ENCODE results near the gene CORO7. TPM values are rescaled to one million over a fixed set of nuclear protein-coding genes. Genes with fewer than 3 reads are reported as not detected.

Gene CORO7
- total RNA-seq, 1 experiment from 2014 or later: 42.1 TPM

GRCh38 chr16:4373356-4373908 lies 43.0 kb downstream of the CORO7 start:
- DNase-seq: no peak
- ChIA-PET CTCF (interaction anchor here (0.5 to 1.2 kb wide), 7 partner anchors 14 to 85 kb away, joined by 3 to 18 read pairs (median 4); no protein-coding TSS in a partner anchor), POLR2A (ENCODE audit: unreplicated experiment) (interaction anchor here (0.5 to 2.9 kb wide), 7 partner anchors 15 to 737 kb away, joined by 4 to 22 read pairs (median 5); no protein-coding TSS in a partner anchor)
- Histone ChIP-seq H3K27ac (peak overlapping the region; percentile 62), H3K27me3 (ENCODE audit: insufficient read depth, low read depth) (no peaks in the 10 kb centered on the region), H3K9me3 (ENCODE audit: insufficient read depth, low read depth) (no peaks in the 10 kb centered on the region), H3K4me2 (peak overlapping the region; percentile 97), H2AFZ (no peak overlapping the region), H3K79me2 (ENCODE audit: low read depth) (peaks cover 23% of the 10 kb centered on the region), H3K4me3 (peak overlapping the region; percentile 61; the same call in 1 of the 2 replicates), H3K4me1 (replicated peaks; ENCODE audit: insufficient read depth) (peaks cover 77% of the 10 kb centered on the region), H3F3A (ENCODE audit: insufficient read depth, low read depth) (peaks cover 42% of the 10 kb centered on the region), H3K36me3 (ENCODE audit: low read depth) (no peaks in the 10 kb centered on the region), H3K9me2 (ENCODE audit: insufficient read depth) (no peaks in the 10 kb centered on the region), H4K20me1 (ENCODE audit: insufficient read depth) (peaks cover 21% of the 10 kb centered on the region; the same call in 1 of the 2 replicates)
- TF ChIP-seq CTCF (conservative IDR thresholded peaks at IDR 0.05): no peak
- no peak for TF ChIP-seq EZH2 (IDR thresholded peaks at IDR 0.05; ENCODE audit: low read depth)
- no TSS peak for BruUV-seq (replicated peaks)
- intact Hi-C loops (cut with micrococcal nuclease; ENCODE audit: unreplicated experiment): no loop called here

- Histone ChIP-seq H3K36me3 (ENCODE audit: low read depth) (no peaks in the 10 kb centered on the region), H3K4me1 (replicated peaks; ENCODE audit: insufficient read depth) (peaks cover 84% of the 10 kb centered on the region), H3K4me2 (peak overlapping the region; percentile 97), H3F3A (ENCODE audit: insufficient read depth, low read depth) (peaks cover 46% of the 10 kb centered on the region), H3K27ac (no peak overlapping the region), H3K79me2 (ENCODE audit: low read depth) (peaks cover 23% of the 10 kb centered on the region), H2AFZ (no peak overlapping the region), H3K9me3 (ENCODE audit: insufficient read depth, low read depth) (no peaks in the 10 kb centered on the region), H3K4me3 (peak overlapping the region; percentile 61), H3K9me2 (ENCODE audit: insufficient read depth) (no peaks in the 10 kb centered on the region), H3K27me3 (ENCODE audit: insufficient read depth, low read depth) (no peaks in the 10 kb centered on the region), H4K20me1 (ENCODE audit: insufficient read depth) (peaks cover 21% of the 10 kb centered on the region; the same call in 1 of the 2 replicates)
- peak in 1 of 2 experiments; percentile 39 for DNase-seq
- no TSS peak for BruUV-seq (replicated peaks)
- intact Hi-C loops (cut with micrococcal nuclease; ENCODE audit: unreplicated experiment): no loop called here
- TF ChIP-seq CTCF (conservative IDR thresholded peaks at IDR 0.05) (no peak), EZH2 (IDR thresholded peaks at IDR 0.05; ENCODE audit: low read depth) (no peak)
- ChIA-PET POLR2A (ENCODE audit: unreplicated experiment) (interaction anchor here (0.6 to 2.9 kb wide), 2 partner anchors 20 to 122 kb away, joined by 4 to 22 read pairs; no protein-coding TSS in a partner anchor), CTCF (interaction anchor here (0.6 to 1.2 kb wide), 5 partner anchors 24 to 84 kb away, joined by 3 to 18 read pairs (median 4); no protein-coding TSS in a partner anchor)
Observed at GRCh38 chr16:4372578-4373355, 43.6 kb downstream of the CORO7 start.

- BruUV-seq (replicated peaks): TSS peak; percentile 55
- Histone ChIP-seq H3K9me3 (ENCODE audit: insufficient read depth, low read depth) (no peaks in the 10 kb centered on the region), H3K27me3 (ENCODE audit: insufficient read depth, low read depth) (no peaks in the 10 kb centered on the region), H3K4me1 (replicated peaks; ENCODE audit: insufficient read depth) (peaks cover 91% of the 10 kb centered on the region), H3K4me3 (peak overlapping the region; percentile 61), H3K36me3 (ENCODE audit: low read depth) (no peaks in the 10 kb centered on the region), H3K27ac (no peak overlapping the region), H3K79me2 (ENCODE audit: low read depth) (peaks cover 21% of the 10 kb centered on the region), H4K20me1 (ENCODE audit: insufficient read depth) (peaks cover 21% of the 10 kb centered on the region; the same call in 1 of the 2 replicates), H3K9me2 (ENCODE audit: insufficient read depth) (no peaks in the 10 kb centered on the region), H3K4me2 (peak overlapping the region; percentile 97), H3F3A (ENCODE audit: insufficient read depth, low read depth) (peaks cover 50% of the 10 kb centered on the region), H2AFZ (no peak overlapping the region)
- intact Hi-C loops (cut with micrococcal nuclease; ENCODE audit: unreplicated experiment): no loop called here
- TF ChIP-seq CTCF (conservative IDR thresholded peaks at IDR 0.05): no peak
- no peak for TF ChIP-seq EZH2 (IDR thresholded peaks at IDR 0.05; ENCODE audit: low read depth)
- no peak for DNase-seq
- CTCF ChIA-PET: no interaction called here
- POLR2A ChIA-PET (ENCODE audit: unreplicated experiment): interaction anchor here (0.6 kb wide), 1 partner anchor 123 kb away, joined by 4 read pairs; no protein-coding TSS in a partner anchor
Observed at GRCh38 chr16:4372001-4372577, 44.3 kb downstream of the CORO7 start.

Data from PC-9 (cell line).